Effector CD8-positive, alpha-beta T cell (primary cell): Measurements from ENCODE around the gene SEMA3F.

ENCODE experiments used
- DNase-seq: peaks from one replicate; lab custom pipeline; 2025; lab: John Stamatoyannopoulos, UW

The SEMA3F gene

DNA sequence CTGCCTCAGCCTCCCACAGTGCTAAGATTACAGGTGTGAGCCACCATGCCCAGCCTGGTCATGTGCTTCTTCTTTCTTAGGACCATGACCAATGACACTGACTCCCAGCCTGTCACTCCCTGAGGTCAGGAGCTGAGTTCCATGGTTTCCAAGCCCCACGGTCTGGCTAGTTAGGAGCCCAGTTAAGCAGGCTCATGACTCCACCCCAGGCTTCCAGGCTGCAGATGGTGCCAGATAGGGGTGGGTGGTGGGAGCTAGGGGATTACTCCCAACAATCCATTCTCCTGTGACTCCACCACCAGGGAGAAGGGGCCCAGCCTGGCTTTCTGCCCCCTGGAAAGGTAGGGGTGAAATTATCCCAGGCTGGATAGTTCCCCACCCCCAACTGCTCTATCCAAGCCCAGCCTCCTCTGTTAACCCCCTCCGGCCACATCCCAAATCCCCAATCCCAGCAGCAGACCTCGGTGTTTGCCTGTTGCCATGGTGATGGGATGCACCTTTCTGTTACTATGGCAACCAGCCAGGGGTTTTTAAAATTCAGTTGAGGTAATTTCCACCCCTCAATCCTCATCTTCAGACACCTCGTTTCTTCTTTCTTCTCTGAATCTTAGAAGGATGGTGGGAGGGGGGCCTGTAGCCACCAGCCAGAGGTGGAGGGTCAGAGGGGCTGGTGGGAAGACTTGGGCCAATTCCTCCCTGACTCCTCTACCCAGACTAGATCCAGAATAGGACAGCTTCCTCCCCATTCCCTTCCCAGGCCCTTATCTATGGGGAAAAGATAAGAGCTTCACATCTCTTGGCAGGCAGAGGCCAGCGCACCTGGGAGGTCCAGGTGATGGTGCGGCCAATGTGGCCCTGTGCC lies 22.5 kb upstream of the SEMA3F start:
- DNase-seq: no peak

DNA sequence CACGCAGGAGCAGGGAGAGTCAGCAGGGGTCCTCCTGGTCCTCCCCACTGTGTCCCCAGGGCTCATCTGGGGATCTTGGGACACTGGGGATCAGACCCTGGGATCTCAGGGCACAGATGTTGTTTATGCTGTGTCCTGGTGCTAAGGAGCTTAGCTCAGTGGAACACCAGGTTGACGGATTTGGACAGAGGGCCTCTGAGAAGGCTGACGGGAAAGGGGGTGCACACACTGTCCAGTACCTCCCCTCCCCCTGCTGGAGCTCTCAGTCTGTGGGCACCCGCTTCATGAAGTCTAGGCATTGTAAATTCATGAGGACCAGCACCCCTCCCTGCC lies 21.9 kb upstream of the SEMA3F start:
- DNase-seq: no peak

DNA sequence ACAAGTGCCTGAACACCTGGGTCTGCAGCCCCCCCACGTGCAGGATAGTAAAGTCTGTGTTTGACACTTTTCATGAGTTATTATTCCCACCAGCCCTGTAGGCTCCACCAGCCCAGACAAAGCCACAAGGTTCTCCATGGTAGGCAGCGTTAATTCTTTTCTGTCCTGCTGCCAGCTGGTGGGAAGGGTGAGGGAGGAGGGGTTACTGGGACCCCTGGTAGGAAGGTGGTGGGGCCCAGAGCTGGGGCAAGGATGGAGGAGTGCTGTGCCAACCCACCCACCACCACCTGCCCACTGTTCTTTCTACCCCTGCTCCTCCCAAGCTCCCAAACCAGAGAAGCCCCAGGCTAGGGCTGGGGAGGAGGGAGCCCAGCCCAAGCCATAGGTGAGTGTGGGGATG lies 20.8 kb upstream of the SEMA3F start:
- no peak for DNase-seq

DNA sequence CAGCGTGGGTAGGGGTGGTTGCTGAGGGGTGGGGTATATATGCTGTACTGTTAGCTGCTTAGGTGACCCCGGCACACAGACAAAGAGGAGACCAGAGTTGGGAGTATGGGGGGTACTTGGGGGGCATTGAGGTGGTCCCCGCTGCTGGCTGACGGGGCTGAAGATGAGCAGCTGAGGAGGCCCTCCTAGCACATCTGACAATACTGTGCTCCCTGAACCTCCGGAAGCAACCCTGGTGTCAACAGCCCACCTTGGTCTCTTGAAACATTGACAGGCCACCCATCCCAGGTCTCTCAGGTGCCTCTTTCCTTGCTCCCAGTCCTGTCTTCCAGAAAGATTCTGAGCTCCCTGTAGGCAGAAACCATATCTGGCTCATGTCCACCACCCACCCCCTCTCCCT lies 19.2 kb upstream of the SEMA3F start:
- DNase-seq: no peak

DNA sequence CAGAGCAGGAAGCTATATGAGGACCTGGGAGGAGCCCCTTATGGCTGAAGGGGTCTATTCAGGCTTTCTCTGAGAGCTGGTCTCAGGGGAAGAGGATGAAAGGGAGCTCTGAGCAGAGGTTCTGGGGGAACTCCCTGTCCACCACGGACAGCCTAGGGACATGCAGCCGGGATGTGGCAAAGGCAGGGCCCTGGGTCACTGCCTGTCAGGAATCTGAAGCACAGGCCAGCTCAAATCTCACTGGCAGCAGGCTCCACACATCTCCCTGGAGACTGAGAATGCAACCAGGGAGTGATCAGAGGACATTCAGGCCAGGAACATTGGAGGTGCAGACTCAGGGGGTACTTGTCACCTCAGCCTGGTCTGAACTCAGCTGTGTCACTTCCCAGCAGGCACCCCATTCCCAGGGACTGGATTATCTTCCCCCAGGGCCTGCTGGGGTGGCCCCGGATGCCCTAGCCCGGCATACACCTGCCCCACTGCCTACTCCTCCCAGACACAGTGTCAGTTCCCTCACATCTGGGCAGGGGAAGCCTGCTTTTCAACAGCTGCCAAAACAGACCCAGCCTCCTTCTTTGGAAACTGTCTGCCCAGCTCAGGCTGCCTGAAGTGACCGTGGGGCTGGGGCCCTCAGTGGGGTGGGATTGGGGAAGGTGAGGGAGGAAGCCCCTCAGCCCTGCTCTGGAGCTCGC lies 18.3 kb upstream of the SEMA3F start:
- no peak for DNase-seq

DNA sequence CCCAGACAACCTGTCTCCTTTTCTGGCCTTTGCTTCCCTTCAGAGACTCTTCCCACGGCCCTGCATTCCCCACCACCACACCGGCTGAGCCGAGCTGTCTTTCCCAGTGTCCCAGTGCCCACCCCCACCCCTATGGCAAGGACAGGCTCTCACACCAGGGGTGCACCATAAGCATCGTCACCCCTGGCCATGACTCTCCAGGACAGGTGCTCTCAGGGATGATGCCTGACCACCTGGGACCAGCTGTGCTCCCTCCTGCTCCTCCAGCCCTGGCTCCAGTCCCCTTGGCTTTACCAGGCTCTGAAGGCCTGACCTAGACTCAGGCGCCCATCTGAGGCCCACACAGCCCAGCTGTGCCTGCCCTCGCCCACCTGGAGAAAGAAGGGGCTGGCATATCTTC lies 17.6 kb upstream of the SEMA3F start:
- DNase-seq: no peak

DNA sequence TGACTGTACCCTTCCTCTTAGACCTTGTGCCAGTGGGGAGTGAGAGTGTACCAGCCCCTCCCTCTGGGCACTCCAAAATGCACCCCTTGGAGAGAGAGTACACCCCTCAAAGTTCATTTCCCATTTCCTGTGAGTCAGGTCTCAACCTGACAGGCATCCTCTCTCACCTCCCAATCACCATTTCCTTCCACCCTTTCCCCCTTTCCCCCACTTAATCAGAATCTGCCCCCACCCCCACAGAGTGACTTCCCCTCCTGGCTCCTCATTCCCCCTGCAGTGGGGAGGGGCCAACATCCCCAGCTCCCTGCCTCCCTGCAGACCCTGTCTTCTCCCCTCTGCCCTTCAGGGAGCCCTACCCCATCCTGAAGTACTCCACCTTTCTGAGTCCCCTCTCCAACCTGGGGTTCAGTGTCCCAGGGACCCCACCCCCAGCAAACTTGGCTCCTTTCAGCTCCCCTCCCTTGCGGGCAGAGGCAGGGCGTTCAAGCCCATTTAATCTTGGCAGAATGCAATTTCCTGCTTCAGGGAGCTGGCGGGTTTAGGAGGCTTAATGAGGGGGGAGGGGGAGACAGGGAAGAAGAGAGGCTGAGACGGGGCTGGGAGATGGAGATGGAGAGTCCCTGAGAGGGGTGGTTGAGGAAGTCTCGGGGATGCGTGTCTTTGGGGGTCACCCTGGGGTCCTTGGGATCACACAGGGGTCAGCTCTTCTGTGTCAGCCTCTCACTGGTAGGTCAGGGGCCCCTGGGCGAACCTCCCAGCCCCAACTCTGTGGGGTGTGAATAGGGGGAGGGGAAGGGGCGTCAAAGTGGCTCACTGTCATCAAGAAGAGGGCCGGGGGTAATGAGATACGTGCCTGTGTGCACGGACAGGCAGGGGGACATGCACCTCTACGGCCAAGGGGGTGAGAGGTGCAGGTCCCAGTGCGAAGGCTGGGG lies 16.6 kb upstream of the SEMA3F start:
- no peak for DNase-seq

DNA sequence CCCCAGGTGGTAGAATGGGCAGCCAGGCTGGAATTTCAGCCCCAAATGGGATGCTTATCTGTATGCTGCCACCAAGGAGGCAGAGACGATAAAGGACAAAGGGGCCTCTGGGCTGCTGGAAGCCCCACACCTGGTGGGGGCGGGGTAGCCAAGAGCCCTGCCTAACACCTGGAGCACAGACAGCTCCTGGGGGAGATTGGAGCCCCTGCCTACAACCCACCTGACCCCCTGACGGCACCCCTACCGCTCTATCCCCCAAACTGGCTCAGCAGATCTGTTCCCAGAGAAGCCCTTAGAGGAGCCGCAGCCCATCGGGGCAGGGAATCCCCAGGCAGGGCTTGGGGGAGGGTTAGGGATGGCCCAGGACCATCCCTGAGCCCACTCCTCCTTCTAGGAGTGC lies 15.8 kb upstream of the SEMA3F start:
- no peak for DNase-seq

DNA sequence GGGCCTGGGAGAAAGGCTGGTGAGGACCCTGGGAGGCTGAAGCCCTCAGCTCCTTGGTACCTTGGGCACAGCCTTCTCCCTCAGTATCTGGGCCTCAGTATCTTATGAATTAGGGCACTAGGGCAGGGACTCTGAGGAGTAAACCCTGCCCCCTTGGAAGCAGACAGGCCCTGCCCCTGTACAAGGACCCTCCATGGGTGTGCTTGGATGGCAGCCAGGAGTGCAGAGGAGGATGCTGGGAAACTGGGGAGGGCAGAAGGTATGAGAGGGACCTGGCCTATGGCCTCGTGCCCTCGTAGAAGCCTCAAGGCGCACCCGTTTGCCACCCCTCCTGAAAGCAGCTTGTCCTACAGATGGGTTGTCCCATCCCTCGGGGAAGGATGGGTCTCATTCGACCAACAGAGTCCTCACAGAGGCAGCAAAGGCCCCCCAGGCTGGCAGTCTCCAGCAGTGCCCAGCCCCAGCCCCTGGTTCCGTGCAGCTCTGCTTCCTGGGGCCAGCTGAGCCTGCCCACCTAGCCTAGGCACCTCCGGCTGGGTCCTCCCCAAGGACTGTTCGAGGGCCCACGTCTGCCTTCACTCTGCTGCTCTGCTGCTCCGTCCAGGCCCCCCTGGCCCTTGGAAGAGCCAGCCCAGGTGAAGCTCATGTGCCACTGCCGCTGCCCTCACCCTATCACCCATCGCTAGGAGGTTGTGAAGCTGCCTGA lies 15.3 kb upstream of the SEMA3F start:
- DNase-seq: no peak

DNA sequence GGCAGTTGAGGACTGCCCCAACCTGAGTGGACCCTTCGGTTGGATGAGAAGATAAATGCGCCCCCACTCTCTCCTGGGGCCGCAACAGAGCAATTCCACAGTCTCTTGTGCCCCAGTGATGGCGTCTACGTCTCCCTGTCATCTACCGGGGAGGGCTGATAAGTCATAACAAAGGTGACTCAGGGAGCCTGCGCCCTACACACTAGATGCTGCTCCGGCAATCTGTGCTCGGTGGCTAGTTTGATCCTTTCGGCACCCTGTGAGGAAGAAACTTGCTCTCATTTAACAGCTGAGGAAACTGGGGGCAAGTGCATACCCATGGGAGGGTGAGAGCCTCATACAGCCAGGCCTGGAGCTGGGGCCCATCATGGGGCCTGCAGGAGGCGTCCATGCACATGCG lies 14.1 kb upstream of the SEMA3F start:
- no peak for DNase-seq

DNA sequence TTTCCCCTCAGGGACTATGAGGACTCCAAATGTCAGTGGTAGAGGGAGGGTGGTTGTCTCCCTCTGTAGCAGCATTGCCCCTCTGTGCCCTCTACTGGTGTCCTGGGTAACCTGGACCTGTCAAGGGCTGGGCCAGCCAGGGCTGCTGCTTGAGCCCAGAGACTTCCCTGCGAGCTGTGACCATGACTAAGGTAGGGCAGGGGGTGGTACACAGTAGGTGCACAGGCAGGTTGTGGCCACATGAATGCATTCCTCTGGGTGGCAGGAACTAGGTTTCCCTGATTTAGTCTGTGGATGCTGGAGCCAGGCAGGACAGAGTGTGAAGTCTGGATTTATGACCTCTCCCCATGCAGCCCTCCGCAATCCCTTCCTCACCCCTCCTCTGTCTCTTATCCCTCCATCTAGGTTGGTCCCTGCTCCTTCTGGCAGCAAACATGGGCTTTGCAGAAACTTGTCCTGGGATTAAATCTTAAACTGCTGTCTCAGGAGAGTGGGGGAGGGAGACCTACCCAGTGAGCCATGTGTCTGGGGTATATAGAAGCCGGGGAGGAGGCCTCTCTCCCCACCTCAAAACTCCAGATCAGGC lies 8.7 kb upstream of the SEMA3F start:
- DNase-seq: no peak

DNA sequence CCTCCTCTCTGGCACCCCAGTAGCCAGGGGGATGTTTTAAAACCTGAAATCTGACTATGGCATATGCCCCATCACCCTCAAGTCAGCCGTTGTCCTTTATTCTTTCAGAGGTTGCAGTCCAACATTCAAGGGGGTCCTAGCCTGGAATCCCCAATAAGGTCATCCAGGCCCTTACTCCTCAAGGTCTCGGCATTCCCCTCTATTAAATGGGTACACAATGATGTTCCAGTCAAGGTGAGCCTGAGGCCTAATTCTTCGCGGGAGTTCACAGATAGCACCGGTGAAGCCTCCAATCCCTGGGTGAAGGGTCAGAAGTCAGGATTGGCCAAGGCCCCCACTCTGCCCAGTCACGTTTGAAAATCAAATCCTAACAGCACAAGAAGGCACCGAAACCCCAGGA lies 8.1 kb upstream of the SEMA3F start:
- DNase-seq: no peak

DNA sequence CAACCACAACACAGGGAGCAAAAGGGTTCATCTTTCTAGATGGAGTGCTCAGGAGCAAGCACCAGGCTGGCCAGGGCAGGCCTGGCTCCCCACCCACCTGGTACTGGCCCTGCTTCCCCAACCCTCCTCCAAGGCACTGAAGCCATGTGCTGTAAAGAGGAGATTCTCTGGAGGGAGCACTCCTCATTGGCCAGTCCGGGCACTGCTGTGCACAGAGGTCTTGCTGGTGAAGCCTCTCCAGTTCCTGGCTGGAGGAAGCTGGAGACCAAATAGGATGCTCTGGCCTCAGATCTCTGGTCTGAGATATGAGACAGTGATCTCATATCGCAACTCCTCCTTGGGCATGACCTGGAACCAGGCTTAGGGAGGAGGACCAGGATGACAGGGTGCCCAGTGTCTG lies 7.7 kb upstream of the SEMA3F start:
- DNase-seq: no peak

DNA sequence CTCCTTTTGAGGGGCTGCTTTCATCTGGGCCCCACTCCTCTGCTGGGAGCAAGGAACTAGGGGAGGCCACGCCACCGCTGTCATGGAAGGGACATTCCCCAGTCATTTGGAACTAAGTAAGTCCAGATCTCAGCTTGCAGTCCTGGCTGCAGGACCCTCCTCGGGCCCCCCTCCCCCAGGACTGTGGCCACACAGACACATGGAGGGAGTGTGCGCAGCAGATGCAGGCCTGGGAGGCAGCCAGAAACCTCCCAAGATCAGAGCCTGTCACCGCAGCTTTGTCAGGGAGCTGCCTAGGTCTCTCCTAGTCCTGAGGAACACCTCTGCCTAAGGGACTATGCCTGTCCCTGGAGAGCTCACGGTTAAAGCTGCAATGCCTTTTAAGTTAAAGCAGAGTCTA lies 7.3 kb upstream of the SEMA3F start:
- DNase-seq: no peak

DNA sequence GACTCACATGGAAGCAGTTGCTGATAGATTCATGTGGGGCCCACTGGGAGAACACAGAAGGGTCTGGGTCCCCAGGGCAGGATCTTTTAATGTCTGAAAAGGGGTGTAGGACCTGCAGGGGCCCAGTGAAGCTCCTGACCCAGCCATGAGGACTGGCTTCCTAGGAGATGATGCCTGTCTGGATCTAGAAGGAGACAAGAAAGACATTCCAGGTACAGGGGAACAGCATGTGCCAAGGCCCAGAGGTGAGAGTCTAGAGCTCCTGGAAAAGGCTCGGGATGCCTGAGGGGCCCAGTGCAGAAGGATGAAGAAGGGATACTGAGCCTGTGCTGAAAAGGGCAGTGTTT lies 4.7 kb upstream of the SEMA3F start:
- DNase-seq: no peak

DNA sequence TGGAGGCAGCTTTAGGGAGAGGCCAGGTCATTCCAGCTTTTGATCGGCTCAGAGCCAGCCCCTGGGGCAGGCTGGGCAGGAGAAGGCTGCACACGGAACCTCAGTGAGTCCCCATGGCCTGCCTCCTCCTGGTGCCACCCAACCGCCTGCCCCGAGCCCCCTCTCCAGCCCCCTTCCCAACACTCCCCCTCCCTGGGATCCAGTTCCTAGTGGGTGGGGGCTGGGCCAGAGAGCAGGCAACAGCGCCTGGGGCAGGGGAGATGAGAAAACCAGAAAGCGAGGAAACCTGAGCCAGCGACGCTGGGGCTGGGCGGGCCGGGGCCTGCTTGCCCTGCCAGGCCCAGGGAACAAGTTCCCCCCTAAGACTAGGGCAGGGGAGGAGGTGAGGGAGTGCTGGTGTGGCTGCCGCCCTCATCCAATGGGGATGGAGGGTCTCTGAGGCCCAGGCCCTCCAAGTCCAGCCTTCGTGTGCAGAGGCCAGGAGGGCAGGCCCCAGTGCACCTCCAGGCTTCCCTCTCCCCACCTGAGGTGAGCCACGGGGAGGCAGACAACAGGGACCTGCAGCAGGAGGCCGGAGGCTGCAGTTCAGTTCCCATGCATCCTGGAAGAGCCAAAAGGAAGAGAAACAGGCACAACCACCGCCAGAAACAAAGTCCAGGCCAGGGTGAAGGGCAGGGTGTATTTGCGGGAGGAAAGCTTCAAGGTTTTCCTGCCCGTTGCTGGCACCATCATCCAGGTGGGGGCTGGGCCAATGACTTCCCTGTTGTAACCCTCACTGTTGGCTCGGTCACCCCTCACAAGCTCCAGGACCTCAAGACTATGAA lies 4.0 kb upstream of the SEMA3F start:
- no peak for DNase-seq

DNA sequence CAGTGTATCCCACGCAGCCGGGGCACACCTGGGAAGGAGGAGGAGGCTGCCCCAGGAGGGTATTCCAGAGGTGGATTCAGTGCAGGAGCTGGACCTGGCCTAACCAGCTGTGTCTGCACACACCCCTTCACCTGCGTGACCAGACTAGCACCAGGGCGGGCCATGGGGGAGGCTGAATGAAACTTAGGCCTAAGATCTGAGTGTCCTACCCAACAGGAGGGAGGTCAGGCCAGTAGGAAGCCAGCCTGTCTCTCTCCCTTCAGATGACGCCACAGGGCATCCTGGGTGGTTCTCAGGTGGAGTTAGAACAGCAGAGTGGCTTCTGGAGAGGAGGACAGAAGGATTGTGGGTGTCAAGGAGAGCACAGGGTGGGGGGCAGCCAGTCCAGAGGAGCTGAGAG lies 3.4 kb upstream of the SEMA3F start:
- DNase-seq: no peak

DNA sequence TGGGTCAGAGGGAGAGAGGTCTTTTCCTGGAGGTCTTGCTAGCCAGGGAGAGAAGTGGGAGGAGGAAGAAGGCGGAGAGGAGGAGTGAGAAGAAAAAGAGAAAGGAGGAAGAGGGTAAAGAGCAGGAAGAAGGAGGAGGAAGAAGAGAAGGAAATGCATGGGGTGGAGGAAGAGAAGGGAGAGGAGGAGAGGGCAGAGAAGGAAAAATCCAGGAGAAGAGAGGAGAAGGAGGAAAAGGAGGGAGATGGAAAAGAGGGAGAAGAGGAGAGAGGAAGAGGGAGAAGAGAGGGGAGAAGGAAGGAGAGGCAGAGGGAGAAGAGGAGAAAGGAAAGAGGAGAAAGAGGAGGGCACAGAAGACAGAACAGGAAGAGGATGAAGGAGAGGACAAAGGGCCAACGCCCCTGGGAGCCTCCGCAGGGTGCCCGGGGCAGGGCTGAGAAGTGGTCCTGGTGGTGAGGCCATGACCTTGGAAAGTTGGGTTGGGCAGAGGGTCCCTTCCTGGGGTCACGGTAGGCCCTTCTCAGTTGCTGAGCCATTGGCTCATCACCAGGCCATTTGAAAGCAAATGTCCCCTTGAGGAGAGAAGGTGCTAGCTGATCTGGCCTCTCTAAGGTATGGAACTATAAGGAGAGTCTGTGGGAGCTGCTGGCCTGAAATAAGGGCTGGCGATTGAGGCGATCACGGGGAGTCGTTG lies 1.2 kb upstream of the SEMA3F start:
- no peak for DNase-seq

DNA sequence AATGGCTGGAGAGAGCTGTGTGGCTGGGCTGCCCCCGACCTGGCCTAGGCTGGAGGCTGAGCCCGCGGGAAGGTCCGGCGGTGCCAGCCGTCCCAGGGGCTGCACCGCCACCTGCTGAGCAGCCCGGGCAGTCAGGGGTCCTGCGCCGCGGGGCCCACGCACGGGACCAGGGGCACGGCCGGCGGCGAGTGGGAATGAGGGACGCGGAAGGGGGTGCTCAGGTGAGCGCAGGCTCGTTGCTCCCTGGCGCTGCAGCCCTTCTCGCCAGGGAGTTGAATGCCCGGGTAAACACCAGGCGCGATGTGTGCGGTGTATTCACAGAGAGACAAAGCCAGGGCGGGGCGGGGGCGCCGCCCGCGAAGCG lies 666 bp upstream of the SEMA3F start:
- no peak for DNase-seq

DNA sequence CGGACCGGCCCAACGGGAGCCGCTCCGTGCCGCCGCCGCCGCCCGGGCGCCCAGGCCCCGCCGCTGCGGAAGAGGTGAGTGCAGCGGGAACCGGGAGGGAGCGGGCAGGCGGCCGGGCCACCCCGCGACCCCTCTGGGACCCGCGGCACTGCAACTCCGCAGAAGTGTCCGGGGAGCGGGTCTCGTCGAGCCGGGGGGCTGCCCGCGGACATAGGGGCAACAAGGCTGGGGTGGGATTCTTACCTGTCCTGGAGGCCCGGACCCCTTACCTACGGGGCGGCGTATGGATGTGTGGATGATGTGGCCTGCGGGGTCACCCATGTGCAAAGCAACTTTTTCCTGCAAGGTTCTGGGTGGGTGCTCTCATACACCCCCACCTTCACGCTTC lies 361 bp downstream of the SEMA3F start:
- no peak for DNase-seq
